Epithelial cell of proximal tubule (primary cell): ENCODE data around the gene BMPR1B. TPM values are rescaled to one million over a fixed set of nuclear protein-coding genes. Genes with fewer than 3 reads are reported as not detected.

Experiments used
- DNase-seq: peaks from one replicate; pipeline ENCODE4 v3.0.0-alpha.2; 2011; ENCODE audit warnings: low read depth
- H3K4me3 ChIP-seq: 2 replicates; pipeline ENCODE4 v1.5.1; 2011; ENCODE audit warnings: low read depth, mild to moderate bottlenecking, low read length
- total RNA-seq: library from RNA; depleted of rRNA; stranded (reverse); fragments of >200 nt; gene quantifications from 2 replicates; pipeline ENCODE4 v1.2.3, GENCODE V29; 2015
- TF ChIP-seq, protein P1 (sequence below): conservative IDR thresholded peaks from 2 replicates; pipeline ENCODE4 v1.5.1; 2012; ENCODE audit warnings: low read depth, mild to moderate bottlenecking, low read length

Gene BMPR1B
- total RNA-seq, 1 donor from 2014 or later, result 2.0 TPM

DNA sequence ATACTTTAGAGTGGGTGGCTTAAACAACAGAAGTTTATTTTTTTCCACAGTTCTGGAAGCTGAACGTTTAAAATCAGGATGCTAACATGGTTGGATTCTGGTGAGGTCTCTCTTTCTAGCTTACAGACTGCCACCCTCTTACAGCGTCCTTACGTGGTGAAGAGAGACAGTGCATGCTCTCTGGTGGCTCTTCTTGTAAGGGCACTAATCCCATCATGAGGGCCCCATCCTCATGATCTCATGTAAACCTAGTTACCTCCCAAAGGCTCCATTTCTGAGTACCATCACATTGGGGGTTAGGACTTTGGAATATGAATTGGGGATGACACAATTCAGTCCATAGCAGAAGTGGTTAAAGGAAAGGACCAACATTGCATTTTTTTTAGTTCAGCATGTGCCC is 132.8 kb downstream of the BMPR1B start:
- DNase-seq, result no peak
- no peak overlapping the region for H3K4me3 ChIP-seq
- TF ChIP-seq, protein P1, sequence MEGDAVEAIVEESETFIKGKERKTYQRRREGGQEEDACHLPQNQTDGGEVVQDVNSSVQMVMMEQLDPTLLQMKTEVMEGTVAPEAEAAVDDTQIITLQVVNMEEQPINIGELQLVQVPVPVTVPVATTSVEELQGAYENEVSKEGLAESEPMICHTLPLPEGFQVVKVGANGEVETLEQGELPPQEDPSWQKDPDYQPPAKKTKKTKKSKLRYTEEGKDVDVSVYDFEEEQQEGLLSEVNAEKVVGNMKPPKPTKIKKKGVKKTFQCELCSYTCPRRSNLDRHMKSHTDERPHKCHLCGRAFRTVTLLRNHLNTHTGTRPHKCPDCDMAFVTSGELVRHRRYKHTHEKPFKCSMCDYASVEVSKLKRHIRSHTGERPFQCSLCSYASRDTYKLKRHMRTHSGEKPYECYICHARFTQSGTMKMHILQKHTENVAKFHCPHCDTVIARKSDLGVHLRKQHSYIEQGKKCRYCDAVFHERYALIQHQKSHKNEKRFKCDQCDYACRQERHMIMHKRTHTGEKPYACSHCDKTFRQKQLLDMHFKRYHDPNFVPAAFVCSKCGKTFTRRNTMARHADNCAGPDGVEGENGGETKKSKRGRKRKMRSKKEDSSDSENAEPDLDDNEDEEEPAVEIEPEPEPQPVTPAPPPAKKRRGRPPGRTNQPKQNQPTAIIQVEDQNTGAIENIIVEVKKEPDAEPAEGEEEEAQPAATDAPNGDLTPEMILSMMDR, result no peak

DNA sequence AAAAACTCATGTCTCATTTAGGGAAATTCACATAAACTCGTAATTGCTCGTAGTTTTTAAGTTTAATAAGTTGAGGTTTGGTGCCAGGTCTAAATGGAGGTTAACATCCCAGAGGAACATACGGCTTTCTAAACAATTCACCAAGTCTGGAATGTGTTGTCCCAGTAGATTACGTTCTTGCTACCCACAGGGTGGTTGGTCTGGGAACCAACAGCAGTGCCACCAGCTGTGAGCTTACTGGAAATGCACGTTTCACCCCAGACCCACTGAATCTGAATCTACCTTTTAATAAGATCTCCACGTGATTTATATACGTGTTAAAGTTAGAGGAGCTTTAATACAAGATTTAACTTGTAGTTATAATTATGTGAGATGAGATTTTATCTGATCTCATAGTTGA is 134.3 kb downstream of the BMPR1B start:
- TF ChIP-seq, protein P1, result peak; percentile 23
- no peak for DNase-seq
- no peak overlapping the region for H3K4me3 ChIP-seq

DNA sequence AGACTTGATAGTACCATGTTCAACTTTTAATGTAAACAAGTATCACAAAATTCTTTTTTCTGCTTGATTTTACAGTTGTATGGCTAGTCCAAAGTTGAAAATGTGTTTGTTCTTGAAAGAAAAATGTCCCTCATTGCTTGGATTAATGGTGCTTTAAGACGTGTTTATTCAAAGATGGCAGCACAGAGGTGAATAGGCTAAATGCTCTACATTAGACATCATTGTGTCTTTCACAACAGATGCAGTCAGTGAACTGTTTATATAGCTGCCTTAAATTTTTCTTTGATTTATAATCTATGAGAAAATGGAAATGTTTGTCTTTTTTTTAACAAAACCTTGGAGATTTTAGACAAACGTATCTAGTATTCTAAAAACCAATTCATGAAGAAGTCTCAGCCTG is 137.3 kb downstream of the BMPR1B start:
- TF ChIP-seq, protein P1, result no peak
- no peak for DNase-seq
- no peak overlapping the region for H3K4me3 ChIP-seq

DNA sequence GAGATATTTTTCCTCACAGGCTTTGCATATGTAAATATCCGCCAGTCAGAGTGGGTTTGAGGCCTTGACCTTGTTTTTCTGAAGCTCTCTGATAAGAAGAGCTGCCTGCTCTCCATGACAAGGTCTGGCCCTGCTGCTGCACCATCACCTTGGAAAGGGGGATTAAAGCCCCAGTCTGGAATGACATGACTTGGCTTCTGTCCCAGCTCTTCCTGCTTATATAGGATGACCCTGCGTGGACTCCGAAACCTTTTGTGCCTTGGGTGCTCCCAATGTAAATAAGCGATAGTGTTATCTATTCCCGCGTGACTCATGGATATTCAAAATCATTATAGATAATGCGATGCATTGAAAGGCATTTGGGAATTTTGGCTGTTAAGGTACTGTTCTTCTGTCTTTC is 139.3 kb downstream of the BMPR1B start:
- no peak overlapping the region for H3K4me3 ChIP-seq
- TF ChIP-seq, protein P1, result no peak
- no peak for DNase-seq

DNA sequence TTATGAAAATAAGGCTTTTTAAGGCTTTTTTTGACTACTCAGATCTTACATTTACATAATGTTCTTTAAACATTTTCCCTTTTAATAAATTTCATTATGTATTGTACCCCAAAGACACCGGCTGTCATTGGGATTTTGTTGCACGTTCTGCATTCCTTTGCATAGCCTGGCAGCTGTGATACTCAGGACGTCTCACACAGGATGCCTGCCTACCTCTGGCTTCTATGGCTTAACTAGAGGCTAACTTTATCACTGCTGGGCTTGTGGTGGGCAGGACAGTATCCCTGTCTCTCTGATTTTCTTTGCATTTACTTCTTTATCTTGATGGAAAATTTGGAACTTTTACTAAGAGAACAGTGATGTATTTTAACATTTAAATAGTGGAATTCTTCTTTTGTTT is 147.8 kb downstream of the BMPR1B start:
- no peak overlapping the region for H3K4me3 ChIP-seq
- TF ChIP-seq, protein P1, result no peak
- DNase-seq, result no peak

DNA sequence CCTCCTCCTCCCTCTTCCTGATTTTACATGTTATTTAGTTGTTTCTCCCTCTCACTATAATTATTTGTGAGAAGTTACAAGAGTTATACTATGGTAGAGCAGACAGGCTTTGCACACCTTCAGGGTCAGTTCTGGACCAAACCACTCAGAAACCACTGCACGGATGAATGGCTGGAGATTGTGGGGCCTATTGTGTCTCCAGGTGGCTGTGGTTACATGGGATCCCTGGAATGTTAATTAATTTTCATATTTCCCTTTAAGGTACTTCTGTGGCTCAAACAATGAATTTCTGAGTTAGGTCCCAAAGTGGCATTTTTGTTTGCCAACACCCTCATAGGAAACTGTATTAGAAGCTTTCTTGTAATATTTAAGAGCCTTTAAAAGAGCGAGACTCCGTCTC is 151.9 kb downstream of the BMPR1B start:
- no peak for DNase-seq
- TF ChIP-seq, protein P1, result no peak

DNA sequence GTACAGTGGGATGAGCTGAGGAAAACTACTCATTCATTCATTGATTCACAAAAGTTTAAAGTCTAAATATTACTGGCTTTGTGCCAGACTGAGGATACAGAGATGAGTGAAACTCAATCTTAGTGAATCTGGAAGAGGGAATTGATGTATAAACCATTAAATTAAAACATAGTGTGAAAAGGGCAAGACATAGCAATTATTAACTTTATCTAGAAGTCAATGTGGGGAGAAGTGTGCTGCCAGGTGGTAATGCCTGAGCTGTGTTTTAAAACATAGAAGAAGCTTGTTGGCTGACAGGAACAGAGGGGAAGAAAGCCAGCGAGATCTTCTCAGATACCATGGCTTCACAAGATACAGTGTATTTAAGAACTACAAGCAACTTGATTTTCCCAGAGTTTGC is 153.4 kb downstream of the BMPR1B start:
- no peak overlapping the region for H3K4me3 ChIP-seq
- no peak for DNase-seq
- TF ChIP-seq, protein P1, result no peak

More for the DNA sequence above, 151.9 kb downstream of the BMPR1B start:
- no peak overlapping the region for H3K4me3 ChIP-seq
